HepG2 (cell line): ENCODE results near the gene MAMSTR. TPM values are rescaled to one million over a fixed set of nuclear protein-coding genes. Genes with fewer than 3 reads are reported as not detected.

Source experiments
- ASH2L ChIP-seq: fragments of 300-600, 200-600 bp; sonication (generic); IDR thresholded peaks from 2 replicates; pipeline ENCODE4 v1.7.0; 2017; ENCODE audit warnings: low read depth, mild to moderate bottlenecking, moderate library complexity, mixed read lengths, low read length; ENCODE audit not compliant: insufficient read length
- NCOA2 ChIP-seq: sonication (generic); formaldehyde crosslinking; IDR thresholded peaks from 2 replicates; pipeline ENCODE4 v1.8.0; 2022; ENCODE audit warnings: inconsistent platforms
- NFIB ChIP-seq: sonication (generic); formaldehyde crosslinking; IDR thresholded peaks from 2 replicates; pipeline ENCODE4 v1.9.0; 2021; ENCODE audit warnings: missing genetic modification reagents, mild to moderate bottlenecking, borderline replicate concordance
- NR2F6 ChIP-seq, 2 experiments: IDR thresholded peaks; 2 replicates each; pipeline ENCODE4 v1.6.1; 2016; ENCODE audit warnings: antibody characterized with exemption in 1 of 2, mild to moderate bottlenecking in 1 of 2
- RFX3 ChIP-seq: IDR thresholded peaks from 2 replicates; pipeline ENCODE4 v1.6.1; 2016; ENCODE audit warnings: missing biosample characterization, missing genetic modification reagents
- SRF ChIP-seq: IDR thresholded peaks from 2 replicates; pipeline ENCODE4 v1.6.1; 2011; ENCODE audit warnings: mild to moderate bottlenecking, low read depth, low read length, moderate library complexity
- SRY ChIP-seq: sonication (generic); formaldehyde crosslinking; IDR thresholded peaks from 2 replicates; pipeline ENCODE4 v1.8.0; 2022; ENCODE audit warnings: mild to moderate bottlenecking, missing genetic modification reagents
- ZNF350 ChIP-seq: sonication (generic); formaldehyde crosslinking; IDR thresholded peaks from 2 replicates; pipeline ENCODE4 v1.4.0; 2020; ENCODE audit warnings: mild to moderate bottlenecking, low read depth, missing genetic modification reagents, borderline replicate concordance
- ZNF572 ChIP-seq: sonication (generic); formaldehyde crosslinking; IDR thresholded peaks from 2 replicates; pipeline ENCODE4 v1.5.1; 2020; ENCODE audit warnings: mild to moderate bottlenecking, missing genetic modification reagents
- ZNF574 ChIP-seq: sonication (generic); formaldehyde crosslinking; IDR thresholded peaks from 2 replicates; pipeline ENCODE4 v1.4.0; 2020; ENCODE audit warnings: missing genetic modification reagents
- ZNF674 ChIP-seq: sonication (generic); formaldehyde crosslinking; IDR thresholded peaks from 2 replicates; pipeline ENCODE4 v1.5.0; 2020; ENCODE audit warnings: low read depth, mild to moderate bottlenecking, missing genetic modification reagents
- ZNF747 ChIP-seq: sonication (generic); formaldehyde crosslinking; IDR thresholded peaks from 2 replicates; pipeline ENCODE4 v1.8.1; 2023; ENCODE audit warnings: missing genetic modification reagents, mild to moderate bottlenecking, borderline replicate concordance
- polyA plus RNA-seq, 8 experiments: library from polyadenylated mRNA; depleted of rRNA in 3 of 8; stranded (reverse) in 7 of 8; unstranded in 1 of 8; fragments of >200 nt; fragmentation: Illumina TruSeq in 4 of 8; extraction: Trizol in 4 of 8; gene quantifications; 2 replicates each; pipeline versions ENCODE4 v1.2.1 to v1.2.3, GENCODE V29; 2011 to 2016; ENCODE audit warnings: low read depth in 4 of 8, missing spikeins in 1 of 8, mixed read lengths in 1 of 8; ENCODE audit not compliant: insufficient read depth in 1 of 8
- total RNA-seq, 5 experiments: library from RNA; depleted of rRNA; stranded (reverse); fragments of >200 nt; fragmentation: Illumina TruSeq; extraction: Trizol; gene quantifications; 2 replicates each; pipeline ENCODE4 v1.2.3, GENCODE V29; 2016; ENCODE audit warnings: low read depth in 1 of 5
- TF ChIP-seq, protein P1 (sequence below): sonication (generic); formaldehyde crosslinking; IDR thresholded peaks from 2 replicates; pipeline ENCODE4 v1.4.0; 2020; ENCODE audit warnings: missing genetic modification reagents
- TF ChIP-seq, protein P2 (sequence below): sonication (generic); formaldehyde crosslinking; IDR thresholded peaks from 2 replicates; pipeline ENCODE4 v1.5.0; 2020; ENCODE audit warnings: missing genetic modification reagents
- TF ChIP-seq, protein P3 (sequence below): IDR thresholded peaks from 2 replicates; pipeline ENCODE4 v1.6.1; 2012; ENCODE audit warnings: inconsistent platforms

Gene MAMSTR
- total and polyA plus RNA-seq, 2 of the 13 experiments (the other 11 are each of a cell fraction or from before 2014, with no cell fraction given) = 2.2 to 2.4 TPM

DNA sequence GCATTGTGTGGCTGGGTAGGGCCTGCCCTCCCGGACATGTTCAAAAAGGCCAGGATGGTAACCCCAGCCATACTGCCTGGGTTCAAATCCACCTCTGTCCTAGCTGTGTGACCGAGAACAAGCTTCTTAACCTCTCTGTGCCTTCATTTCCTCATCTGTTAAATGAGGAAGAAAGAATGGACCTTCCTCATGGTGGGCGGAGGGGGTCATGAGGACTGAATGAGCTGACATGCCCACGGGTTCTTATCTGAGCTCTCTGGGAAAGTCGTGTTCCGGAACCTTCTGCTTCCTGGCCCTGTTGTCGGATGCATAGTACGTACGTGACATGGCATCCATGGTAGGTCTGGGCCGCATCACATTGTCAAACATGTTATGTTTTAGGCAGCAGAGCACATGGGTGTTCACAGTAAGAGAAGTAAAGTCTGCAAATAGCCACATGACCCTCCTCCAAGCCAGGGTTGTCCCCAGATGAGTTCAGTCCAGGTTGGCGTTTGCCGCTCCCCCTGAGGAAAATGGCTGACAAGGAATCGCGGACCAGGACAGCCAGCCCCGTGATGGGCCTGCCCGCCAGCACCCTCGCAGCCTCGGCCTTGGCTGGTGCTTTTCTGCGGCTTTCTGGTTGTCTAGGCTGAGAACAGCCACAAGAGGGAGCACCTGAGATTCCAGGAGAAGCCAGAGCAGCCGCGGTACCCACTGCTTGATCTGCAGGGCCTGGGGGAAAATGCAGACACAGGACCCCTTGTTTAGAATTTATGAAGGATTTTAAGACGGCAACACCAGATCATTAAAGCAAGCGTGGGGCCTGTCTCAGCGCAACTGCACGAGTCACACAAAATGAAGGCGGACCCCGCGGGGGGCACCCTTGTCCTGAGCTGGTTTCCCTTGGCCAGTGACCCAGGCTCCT lies 44.4 kb downstream of the MAMSTR start (continued):
- TF ChIP-seq, protein P1, sequence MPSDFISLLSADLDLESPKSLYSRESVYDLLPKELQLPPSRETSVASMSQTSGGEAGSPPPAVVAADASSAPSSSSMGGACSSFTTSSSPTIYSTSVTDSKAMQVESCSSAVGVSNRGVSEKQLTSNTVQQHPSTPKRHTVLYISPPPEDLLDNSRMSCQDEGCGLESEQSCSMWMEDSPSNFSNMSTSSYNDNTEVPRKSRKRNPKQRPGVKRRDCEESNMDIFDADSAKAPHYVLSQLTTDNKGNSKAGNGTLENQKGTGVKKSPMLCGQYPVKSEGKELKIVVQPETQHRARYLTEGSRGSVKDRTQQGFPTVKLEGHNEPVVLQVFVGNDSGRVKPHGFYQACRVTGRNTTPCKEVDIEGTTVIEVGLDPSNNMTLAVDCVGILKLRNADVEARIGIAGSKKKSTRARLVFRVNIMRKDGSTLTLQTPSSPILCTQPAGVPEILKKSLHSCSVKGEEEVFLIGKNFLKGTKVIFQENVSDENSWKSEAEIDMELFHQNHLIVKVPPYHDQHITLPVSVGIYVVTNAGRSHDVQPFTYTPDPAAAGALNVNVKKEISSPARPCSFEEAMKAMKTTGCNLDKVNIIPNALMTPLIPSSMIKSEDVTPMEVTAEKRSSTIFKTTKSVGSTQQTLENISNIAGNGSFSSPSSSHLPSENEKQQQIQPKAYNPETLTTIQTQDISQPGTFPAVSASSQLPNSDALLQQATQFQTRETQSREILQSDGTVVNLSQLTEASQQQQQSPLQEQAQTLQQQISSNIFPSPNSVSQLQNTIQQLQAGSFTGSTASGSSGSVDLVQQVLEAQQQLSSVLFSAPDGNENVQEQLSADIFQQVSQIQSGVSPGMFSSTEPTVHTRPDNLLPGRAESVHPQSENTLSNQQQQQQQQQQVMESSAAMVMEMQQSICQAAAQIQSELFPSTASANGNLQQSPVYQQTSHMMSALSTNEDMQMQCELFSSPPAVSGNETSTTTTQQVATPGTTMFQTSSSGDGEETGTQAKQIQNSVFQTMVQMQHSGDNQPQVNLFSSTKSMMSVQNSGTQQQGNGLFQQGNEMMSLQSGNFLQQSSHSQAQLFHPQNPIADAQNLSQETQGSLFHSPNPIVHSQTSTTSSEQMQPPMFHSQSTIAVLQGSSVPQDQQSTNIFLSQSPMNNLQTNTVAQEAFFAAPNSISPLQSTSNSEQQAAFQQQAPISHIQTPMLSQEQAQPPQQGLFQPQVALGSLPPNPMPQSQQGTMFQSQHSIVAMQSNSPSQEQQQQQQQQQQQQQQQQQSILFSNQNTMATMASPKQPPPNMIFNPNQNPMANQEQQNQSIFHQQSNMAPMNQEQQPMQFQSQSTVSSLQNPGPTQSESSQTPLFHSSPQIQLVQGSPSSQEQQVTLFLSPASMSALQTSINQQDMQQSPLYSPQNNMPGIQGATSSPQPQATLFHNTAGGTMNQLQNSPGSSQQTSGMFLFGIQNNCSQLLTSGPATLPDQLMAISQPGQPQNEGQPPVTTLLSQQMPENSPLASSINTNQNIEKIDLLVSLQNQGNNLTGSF = no peak
- TF ChIP-seq NCOA2 (CRISPR knock-in tag) (no peak), SRY (CRISPR knock-in tag) (no peak), ZNF674 (CRISPR knock-in tag) (no peak), RFX3 (CRISPR knock-in tag) (no peak), NFIB (CRISPR knock-in tag) (no peak), ASH2L (no peak), SRF (no peak), ZNF572 (0 out of 2 replicates have a peak, but pooled peaks have one; percentile 44), ZNF350 (CRISPR knock-in tag) (0 out of 2 replicates have a peak, but pooled peaks have one; percentile 26), NR2F6 (IDR thresholded peaks at IDR 0.05) (no peak), NR2F6 (CRISPR knock-in tag; IDR thresholded peaks at IDR 0.05) (no peak; the same call in 1 of the 2 replicates), ZNF747 (CRISPR knock-in tag) (no peak), ZNF574 (CRISPR knock-in tag) (peak; percentile 59)
- TF ChIP-seq, protein P2, sequence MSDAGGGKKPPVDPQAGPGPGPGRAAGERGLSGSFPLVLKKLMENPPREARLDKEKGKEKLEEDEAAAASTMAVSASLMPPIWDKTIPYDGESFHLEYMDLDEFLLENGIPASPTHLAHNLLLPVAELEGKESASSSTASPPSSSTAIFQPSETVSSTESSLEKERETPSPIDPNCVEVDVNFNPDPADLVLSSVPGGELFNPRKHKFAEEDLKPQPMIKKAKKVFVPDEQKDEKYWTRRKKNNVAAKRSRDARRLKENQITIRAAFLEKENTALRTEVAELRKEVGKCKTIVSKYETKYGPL (CRISPR knock-in tag) = no peak
- TF ChIP-seq, protein P3, sequence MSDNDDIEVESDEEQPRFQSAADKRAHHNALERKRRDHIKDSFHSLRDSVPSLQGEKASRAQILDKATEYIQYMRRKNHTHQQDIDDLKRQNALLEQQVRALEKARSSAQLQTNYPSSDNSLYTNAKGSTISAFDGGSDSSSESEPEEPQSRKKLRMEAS = no peak
